ENCODE data around the gene TSEN2.
"Not testable (repeated sequence)": the region's sequence is repeated elsewhere in the genome, so short reads cannot be mapped to it uniquely, and the experiment has no call there.

The TSEN2 gene

GRCh38 chr3:12472796-12473195, 11.5 kb upstream of the TSEN2 start:
- DNase-seq = no peak

GRCh38 chr3:12473511-12473910, 10.8 kb upstream of the TSEN2 start:
- no peak for DNase-seq

DNA sequence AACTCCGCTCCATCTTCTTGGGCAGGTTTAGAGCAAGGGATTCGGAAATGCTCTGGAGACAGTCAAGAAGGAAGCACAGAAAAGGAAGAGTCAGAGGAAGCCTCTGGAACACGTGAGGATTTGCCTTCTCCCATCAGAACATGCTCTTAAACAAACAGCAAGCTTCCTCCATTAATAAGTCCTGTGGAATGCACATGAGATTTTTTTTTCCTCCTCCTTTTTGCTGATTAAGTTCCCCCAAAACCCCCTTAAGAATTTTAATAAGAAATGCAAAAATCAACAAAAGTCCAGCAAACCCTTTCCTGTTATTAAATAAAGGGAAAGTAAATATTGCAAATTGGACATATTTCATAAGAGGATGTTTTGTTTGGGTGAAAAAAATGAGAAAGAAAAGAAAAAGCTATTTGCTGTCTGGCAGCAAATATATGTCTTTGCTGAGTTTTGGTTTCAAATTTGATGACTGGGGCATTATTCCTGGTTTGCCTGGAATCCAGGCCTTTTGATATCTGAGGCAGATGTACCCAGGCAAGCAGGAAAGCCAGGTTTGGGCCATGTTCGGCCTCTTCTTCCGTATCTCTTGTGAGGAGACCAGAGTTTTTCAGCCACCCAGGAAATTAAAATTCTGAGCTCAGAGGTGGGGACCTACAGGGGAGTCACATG, 7.9 kb upstream of the TSEN2 start:
- DNase-seq = no peak

DNA sequence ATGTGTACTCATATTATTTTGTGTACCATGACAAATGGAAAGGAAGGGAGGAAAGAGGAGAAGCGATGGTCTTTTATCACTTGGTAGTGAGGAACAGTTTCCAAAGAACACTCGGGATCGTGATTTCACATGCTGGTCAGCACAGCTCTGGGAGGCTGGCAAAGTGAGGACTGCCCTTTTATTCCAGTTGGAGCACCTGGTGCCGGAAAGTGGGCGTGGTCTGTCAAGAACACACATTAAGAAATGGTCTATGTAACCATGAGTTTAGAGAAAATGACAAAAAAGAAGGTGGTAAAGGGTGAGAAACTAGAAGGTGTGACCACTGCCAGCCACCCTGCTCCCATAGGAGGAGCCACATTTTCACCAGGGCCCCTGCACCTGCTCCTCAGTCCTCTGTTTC, 7.0 kb upstream of the TSEN2 start:
- no peak for DNase-seq

DNA sequence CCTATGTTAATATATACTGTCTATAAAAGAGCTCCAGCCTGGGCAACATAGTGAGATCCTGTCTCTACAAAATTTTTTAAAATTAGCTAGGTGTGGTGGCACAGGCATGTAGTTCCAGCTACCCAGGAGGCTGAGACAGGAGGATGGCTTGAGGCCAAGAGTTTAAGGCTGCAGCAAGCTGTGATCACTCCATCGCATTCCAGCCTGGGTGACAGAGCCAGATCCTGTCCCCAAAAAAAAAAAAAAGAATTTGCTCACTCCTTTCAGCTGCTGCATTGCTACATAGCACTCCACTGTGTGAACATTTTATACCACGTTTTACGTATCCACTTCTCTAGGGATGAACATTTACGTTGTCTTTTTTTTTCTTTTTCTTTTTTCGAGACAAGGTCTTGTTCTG, 6.0 kb upstream of the TSEN2 start:
- no peak for DNase-seq

- not testable (repeated sequence) for DNase-seq
Measured at GRCh38 chr3:12479198-12479597, 5.1 kb upstream of the TSEN2 start.

DNA sequence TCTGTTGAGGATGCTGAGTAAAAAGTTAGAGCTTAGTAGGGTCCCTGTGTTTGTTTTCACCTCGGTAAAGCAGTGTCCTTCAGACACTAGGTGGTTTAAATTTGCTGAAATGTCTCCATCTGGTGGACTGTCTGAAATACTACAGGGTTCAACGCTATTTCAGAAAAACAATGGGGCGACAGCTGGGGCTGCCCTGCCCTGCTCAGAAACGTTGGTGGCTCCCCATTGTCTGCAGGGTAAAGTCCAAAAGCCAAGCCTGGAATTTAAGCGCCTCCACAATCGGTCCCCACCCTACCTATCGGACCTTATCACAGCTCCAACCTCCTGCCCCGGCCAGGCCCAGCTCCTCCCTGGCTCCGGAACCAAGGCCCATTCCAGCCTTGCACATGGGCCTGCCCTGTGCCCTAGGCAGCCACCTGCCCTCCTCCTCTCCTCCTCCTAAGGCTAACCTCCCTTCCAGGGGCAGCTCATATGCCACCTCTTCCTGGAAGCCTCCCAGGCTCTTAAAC, 4.3 kb upstream of the TSEN2 start:
- peak; percentile 55 for DNase-seq

DNA sequence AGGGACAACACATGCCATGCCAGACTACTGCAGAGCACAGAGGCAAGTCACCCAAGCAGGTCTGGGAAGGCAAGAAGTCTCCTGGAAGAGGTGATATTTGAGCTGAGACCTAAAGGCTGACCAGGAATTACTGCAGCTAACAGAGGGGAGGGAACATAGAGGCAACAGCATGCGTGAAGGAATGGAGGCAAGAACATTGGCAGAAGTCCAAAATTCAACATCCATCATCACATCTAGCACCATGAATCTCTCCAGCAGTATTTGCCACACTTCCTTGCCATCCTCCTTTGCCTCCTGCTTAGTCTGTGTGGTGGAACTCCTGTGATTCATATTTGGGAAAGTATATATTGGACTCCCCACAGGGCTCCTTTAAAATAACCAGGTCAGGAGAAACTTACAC, 870 bp upstream of the TSEN2 start:
- DNase-seq = peak; percentile 44

GRCh38 chr3:12483872-12484197, 445 bp upstream of the TSEN2 start:
- no peak for DNase-seq

GRCh38 chr3:12484983-12485327, 675 bp downstream of the TSEN2 start:
- DNase-seq = peak; percentile 77

GRCh38 chr3:12486001-12486400, 1.7 kb downstream of the TSEN2 start:
- DNase-seq = no peak

GRCh38 chr3:12486916-12487315, 2.6 kb downstream of the TSEN2 start:
- DNase-seq = no peak

DNA sequence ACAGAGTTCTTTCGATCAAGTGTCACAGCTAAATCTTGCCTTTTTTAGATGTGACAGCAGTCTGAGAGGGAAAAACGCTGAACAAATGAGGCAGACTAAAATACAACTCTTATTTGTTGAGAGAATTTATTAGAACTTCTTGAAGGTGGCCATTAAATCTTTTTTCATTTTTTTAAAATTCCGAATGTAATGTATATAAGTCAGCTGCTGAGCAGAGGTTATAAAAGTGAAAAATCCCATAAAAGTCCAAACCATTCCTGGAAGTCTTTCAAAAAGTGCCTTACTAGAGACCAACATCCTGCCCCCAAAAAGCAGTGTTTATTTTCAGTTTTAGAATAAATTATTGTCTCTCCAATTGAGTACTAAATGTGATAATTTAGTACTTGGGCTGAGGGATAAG, 3.1 kb downstream of the TSEN2 start:
- DNase-seq = no peak

GRCh38 chr3:12487786-12488185, 3.5 kb downstream of the TSEN2 start:
- no peak for DNase-seq

- DNase-seq = peak; percentile 29
Measured at GRCh38 chr3:12489368-12489767, 5.1 kb downstream of the TSEN2 start.

DNA sequence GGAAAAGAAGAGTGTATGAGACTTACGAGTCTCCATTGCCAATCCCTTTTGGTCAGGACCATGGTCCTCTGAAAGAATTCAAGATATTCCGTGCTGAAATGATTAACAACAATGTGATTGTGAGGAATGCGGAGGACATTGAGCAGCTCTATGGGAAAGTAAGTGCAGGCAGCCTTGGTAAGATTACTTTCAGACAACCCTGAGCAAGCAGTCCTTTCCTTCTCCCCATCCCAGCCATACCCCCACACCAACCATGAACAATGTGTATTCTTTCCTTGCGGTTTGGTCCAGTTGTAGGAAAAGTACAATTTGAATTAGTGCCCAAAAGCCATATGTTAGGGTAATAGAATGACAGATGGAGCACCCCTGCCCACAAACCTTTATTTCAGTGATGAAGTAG, 5.6 kb downstream of the TSEN2 start:
- DNase-seq = peak; percentile 39

DNA sequence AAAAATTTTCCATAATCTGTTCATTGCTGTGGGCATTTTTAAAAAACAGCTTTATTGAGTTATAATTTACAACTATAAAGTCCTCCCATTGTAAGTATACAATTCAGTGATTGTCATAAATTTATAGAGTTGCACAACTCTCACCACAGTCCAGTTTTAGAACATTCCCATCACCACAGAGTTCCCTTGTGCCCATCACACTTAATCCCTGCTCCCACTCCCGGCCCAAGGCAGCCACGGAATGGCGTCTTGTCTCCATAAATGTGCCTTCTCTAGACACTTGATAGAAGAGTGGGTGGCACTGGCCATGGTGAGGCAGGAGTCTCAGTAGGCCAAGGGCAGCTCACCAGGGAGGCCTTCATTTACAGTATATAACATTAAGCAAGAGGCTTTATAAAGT, 6.3 kb downstream of the TSEN2 start:
- no peak for DNase-seq

DNA sequence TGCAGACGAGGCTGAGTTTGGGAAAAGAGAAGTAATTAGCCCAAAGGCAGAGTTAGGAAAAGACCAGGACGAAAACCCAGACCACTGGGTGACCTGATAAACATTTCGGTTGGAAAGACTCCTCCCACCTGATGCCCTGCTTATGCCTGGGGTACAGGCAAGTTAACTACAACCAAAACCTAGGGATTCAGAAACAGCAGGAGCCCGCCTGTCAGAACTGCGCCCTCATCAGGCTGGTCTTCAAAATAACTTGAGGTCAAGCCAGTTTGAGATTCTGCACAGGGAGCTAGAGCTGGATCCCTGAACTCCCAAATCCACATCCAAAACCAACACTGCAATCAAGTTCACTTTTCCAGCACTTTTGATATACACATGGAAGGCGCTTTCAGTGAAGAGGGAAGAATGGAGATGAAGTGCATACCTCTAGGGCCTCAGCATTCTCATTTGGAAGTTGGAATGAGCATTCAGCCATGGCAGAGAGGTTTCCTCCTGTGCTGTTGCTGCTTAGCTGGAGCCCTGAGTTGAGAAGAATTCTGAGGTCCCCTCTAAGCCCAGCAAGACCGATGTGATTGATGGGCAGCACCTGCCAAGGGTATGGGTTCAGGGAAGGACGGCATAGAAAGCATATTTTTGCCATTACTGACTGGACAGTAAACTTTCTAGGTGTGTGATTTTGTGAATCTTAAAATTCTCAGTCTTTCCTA, 11.6 kb downstream of the TSEN2 start:
- no peak for DNase-seq

DNA sequence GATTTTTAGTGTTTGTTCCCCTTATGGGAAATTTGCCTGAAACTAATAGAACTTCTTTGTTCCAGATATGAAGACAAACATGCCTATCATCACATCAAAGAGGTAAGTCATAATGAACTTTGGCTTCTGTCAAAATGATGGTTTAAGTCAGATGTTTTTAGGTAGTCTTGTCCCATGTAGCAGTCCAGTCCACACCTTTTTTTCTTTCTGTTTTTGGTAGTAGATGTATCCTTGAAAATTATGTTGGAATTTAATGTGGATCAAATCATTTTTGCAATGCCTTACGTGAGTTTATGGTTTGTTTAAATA, 12.1 kb downstream of the TSEN2 start:
- no peak for DNase-seq

GRCh38 chr3:12499474-12499873, 15.2 kb downstream of the TSEN2 start:
- no peak for DNase-seq

- peak; percentile 57 for DNase-seq
Measured at GRCh38 chr3:12501360-12502020, 17.2 kb downstream of the TSEN2 start.

GRCh38 chr3:12503126-12503957, 19.1 kb downstream of the TSEN2 start:
- no peak for DNase-seq

DNA sequence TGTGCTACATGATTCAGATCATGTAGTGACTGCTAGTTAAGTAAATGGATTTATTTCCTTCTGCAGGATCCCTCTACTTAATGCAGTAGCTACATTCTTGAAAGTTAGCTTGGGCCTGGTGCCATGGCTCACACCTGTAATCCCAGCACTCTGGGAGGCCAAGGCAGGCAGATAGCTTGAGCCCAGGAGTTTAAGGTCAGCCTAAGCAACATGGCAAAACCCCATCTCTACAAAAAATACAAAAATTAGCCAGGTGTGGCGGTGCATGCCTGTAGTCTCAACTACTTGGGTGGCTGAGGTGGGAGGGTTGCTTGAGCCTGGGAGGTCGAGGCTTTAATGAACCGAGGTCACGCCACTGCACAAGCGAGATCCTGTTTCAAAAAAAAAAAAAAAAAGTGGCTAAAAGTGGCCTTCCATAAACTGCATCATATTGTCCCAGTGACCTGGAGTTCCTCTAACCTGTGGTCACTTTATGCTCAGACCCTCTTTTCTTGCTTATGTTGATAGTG, 22.0 kb downstream of the TSEN2 start:
- no peak for DNase-seq
